Heart left ventricle (tissue), 13 donors: Measurements from ENCODE around the gene FKBP15.

Experiments
- CTCF ChIP-seq, 12 donors: fragments of 200-600 bp; sonication (generic) in 4 of 12; IDR thresholded peaks; one replicate each; pipeline versions ENCODE4 v1.5.0 to v1.8.0; 2018 to 2022; ENCODE audit warnings: antibody characterized with exemption in 12 of 12, mild to moderate bottlenecking in 5 of 12
- POLR2A ChIP-seq, 2 donors: fragments of 450-650 bp; IDR thresholded peaks; one replicate each; pipeline ENCODE4 v1.6.1; 2017; ENCODE audit warnings: antibody characterized with exemption in 2 of 2, mild to moderate bottlenecking in 2 of 2, moderate library complexity in 2 of 2
- donor health status: ischemic (EF 13 %, LVEDD 7.1; RV severe dilation, severe dysfunction).
- donor health status: DM: no; HTN: yes; CAD: no.
- donor health status: DM: no; HTN: no; CAD: no.
- donor health status: ischemic (EF 25% LVEDD 6.9; RV normal size, moderate dysfunction).
- donor health status: ischemic (EF 25% LVEDD 5.7; RV mildly dilated, moderate dysfunction).
- donor health status: ischemic (EF 35%, LVEDD 5.7; RV mildly dilated, moderate dysfunction).
- donor health status: nonischemic (EF 11% LVEDD 7.7; RV severe dilation, severe dysfunction).
- donor health status: DM: yes; HTN: yes; CAD: no.
- donor health status: PGD.
- donor health status: ischemic (EF 29% LVEDD 5.4; RV normal size, mild dysfunction).
- donor health status: nonischemic (EF 23%, LVEDD 6.1; RV moderate dilation, normal function).

- TF ChIP-seq CTCF (IDR thresholded peaks at IDR 0.05) (no peak), POLR2A (IDR thresholded peaks at IDR 0.05) (no peak)
These were observed 72.1 kb downstream of the FKBP15 start for GRCh38 chr9:113148781-113149510.
